Measurements from ENCODE around the gene TRIM59. TPM values are rescaled to one million over a fixed set of nuclear protein-coding genes. Genes with fewer than 3 reads are reported as not detected.
A peak's percentile ranks its signal among the peaks of the same experiment; 100 is the strongest.

The TRIM59 gene
- total and polyA plus RNA-seq, 2 of the 4 experiments (the other 2 are of a cell fraction) = 8.0 to 65.4 TPM

DNA sequence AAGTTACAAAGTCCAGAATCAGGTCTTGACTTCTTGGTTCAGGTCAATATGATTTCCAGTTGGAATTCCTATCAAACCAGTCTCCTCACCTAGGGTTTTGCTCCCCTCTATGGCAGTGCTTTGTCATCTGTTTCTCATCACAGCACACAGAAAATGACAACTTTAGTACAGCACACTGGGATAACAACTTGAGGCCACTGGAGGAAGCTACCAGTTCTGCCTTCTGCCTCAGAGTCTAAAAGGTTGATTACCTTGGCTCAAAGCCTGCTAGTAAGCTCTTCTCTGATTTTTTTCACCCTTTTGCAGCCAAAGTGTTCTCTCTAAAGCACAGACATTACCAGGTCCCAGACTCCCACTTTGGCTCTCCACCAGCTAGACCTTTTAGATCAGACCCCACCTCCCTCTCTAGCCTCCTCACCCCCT is 24.8 kb upstream of the TRIM59 start:
- DNase-seq = peak; percentile 63
- Histone ChIP-seq H3K4me2 (ENCODE audit: low read depth, low read length) (peak overlapping the region; percentile 41; the same call in 1 of the 2 replicates), H2BK5ac (ENCODE audit: low read depth, low read length, poor library complexity, severe bottlenecking) (peak overlapping the region; percentile 77), H2AK5ac (ENCODE audit: low read depth, low read length) (peak overlapping the region; percentile 57; the same call in 1 of the 2 replicates), H3K27ac (ENCODE audit: insufficient read depth, low read length) (no peak overlapping the region), H2AFZ (replicated peaks; ENCODE audit: low read length, poor library complexity) (peak overlapping the region; percentile 54), H3K56ac (ENCODE audit: extremely low read depth, insufficient read depth, low read length) (peak overlapping the region; percentile 24; the same call in 1 of the 2 replicates), H4K91ac (ENCODE audit: insufficient read depth, low read depth, low read length) (peak overlapping the region; percentile 46), H3K23ac (ENCODE audit: low read depth, low read length) (peak overlapping the region; percentile 29), H3K18ac (ENCODE audit: low read depth, low read length) (peak overlapping the region; percentile 61; the same call in 1 of the 2 replicates), H3K4me1 (ENCODE audit: control insufficient read depth, insufficient read depth, low read length) (peaks cover 20% of the 10 kb centered on the region), H4K8ac (ENCODE audit: low read depth in 2 of 2, low read length in 2 of 2) (peak overlapping the region in 1 of 2 experiments; percentile 36; a peak in 1 of 4 replicates), H3K9me3 (ENCODE audit: control insufficient read depth, insufficient read depth, low read length) (peaks cover 8% of the 10 kb centered on the region), H2BK15ac (ENCODE audit: low read depth, low read length) (peak overlapping the region; percentile 43; the same call in 2 of the 3 replicates), H3K14ac (replicated peaks; ENCODE audit: low read depth, low read length) (0 out of 2 replicates have a peak overlapping the region, but pooled peaks have one; percentile 23), H2AK9ac (replicated peaks; ENCODE audit: low read depth, low read length, poor library complexity) (peak overlapping the region; percentile 6), H2BK120ac (ENCODE audit: low read depth, low read length) (peak overlapping the region; percentile 81), H3K4me3 (ENCODE audit: insufficient read depth, low read depth, low read length) (no peak overlapping the region), H4K20me1 (ENCODE audit: insufficient read depth, low read length) (no peaks in the 10 kb centered on the region), H3K9me1 (ENCODE audit: insufficient read depth, low read length) (peaks cover 15% of the 10 kb centered on the region), H3K9ac (ENCODE audit: low read depth, low read length) (no peak overlapping the region), H3K4ac (ENCODE audit: low read depth, low read length) (peak overlapping the region; percentile 53), H2BK20ac (ENCODE audit: low read depth, low read length) (peak overlapping the region; percentile 73), H4K5ac (ENCODE audit: low read depth, low read length) (peak overlapping the region; percentile 21; the same call in 1 of the 2 replicates), H3K36me3 (ENCODE audit: control insufficient read depth, insufficient read depth, low read length) (no peaks in the 10 kb centered on the region), H3K27me3 (ENCODE audit: control insufficient read depth, insufficient read depth, low read length) (no peaks in the 10 kb centered on the region), H3K79me1 (ENCODE audit: low read depth in 1 of 2, low read length in 2 of 2) (no peaks in the 10 kb centered on the region; a peak in 1 of 4 replicates)
- dilution Hi-C loops (cut with HindIII; ENCODE audit: low sequenced_read_pairs, unreplicated experiment) = no loop called here
- no TSS peak for BruUV-seq (replicated peaks)
- no peak for TF ChIP-seq MAFK (IDR thresholded peaks at IDR 0.05; ENCODE audit: low read depth, low read length)
- no peak for TF ChIP-seq CEBPB (IDR thresholded peaks at IDR 0.05; ENCODE audit: low read depth, low read length)
- TF ChIP-seq RFX5 (IDR thresholded peaks at IDR 0.05; ENCODE audit: low read depth, low read length) = no peak
- TF ChIP-seq RAD21 (IDR thresholded peaks at IDR 0.05; ENCODE audit: low read length) = no peak
- TF ChIP-seq SMC3 (IDR thresholded peaks at IDR 0.05; ENCODE audit: low read depth, low read length) = no peak
- TF ChIP-seq, protein P1, sequence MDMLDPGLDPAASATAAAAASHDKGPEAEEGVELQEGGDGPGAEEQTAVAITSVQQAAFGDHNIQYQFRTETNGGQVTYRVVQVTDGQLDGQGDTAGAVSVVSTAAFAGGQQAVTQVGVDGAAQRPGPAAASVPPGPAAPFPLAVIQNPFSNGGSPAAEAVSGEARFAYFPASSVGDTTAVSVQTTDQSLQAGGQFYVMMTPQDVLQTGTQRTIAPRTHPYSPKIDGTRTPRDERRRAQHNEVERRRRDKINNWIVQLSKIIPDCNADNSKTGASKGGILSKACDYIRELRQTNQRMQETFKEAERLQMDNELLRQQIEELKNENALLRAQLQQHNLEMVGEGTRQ (IDR thresholded peaks at IDR 0.05; ENCODE audit: low read depth, low read length) = no peak
- no peak for TF ChIP-seq MXI1 (IDR thresholded peaks at IDR 0.05; ENCODE audit: borderline replicate concordance, low read depth, low read length)
- ChIA-PET POLR2A (ENCODE audit: unreplicated experiment) (no interaction called here), CTCF (no interaction called here)
- intact Hi-C loops (cut with micrococcal nuclease) = no loop called here
- peak; percentile 48 for ATAC-seq (ENCODE audit: low read depth)
- in situ Hi-C loops (cut with MboI; ENCODE audit: low sequenced_read_pairs) = no loop called here
